PC-9 (cell line): ENCODE data around the gene ARV1. TPM values are rescaled to one million over a fixed set of nuclear protein-coding genes. Genes with fewer than 3 reads are reported as not detected.

Experiments used
- total RNA-seq: library from RNA; stranded (reverse); gene quantifications from 2 replicates; pipeline ENCODE4 v1.2.3, GENCODE V29; 2021

Gene ARV1
- total RNA-seq, 1 experiment from 2014 or later, result 12.0 TPM

Other genes starting within 250 kb of the ARV1 start
- not detected in 2 replicates for gene CAPN9, start 231.7 kb upstream of the ARV1 start, total RNA-seq
- gene C1orf198, start 110.6 kb upstream of the ARV1 start, total RNA-seq, result 20.5 and 24.5 TPM in 2 replicates
- gene TTC13, start 233 bp upstream of the ARV1 start, total RNA-seq, result 7.5 and 10.7 TPM in 2 replicates
- 0.24 and 0.35 TPM in 2 replicates for gene FAM89A, start 61.2 kb downstream of the ARV1 start, total RNA-seq
- gene TRIM67, start 183.0 kb downstream of the ARV1 start, total RNA-seq, result not detected in 2 replicates